Stimulated activated CD4-positive, alpha-beta T cell treated with anti-CD3 and anti-CD28 coated beads, Interleukin-1b, Interleukin-23, amount 100 ng/mL, for 48 hours (primary cell): ENCODE data around the gene PCDHGA1.

Experiments used
- DNase-seq: peaks from one replicate; pipeline ENCODE4 v3.0.0-alpha.2; 2020

Gene PCDHGA1

DNA sequence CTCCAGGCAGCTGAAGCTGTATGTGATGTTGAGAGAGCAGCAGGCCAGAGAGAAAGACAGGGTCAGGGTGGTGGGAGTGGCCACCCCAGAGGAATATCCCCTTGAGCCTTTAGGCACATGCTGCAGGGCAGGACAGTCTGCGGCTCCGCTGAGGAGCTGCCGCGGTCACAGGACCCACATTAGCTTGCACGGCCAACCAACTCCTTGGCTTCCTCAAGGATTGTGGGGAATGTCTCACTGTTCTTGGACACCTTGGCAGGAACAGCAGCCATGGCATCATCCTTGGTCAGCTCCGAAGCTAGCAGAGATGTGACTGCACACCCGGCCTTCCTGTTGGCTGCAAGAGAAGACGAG is 186.3 kb downstream of the PCDHGA1 start:
- DNase-seq: no peak

- DNase-seq: no peak
Measured at GRCh38 chr5:141517312-141517711, 187.0 kb downstream of the PCDHGA1 start.

- DNase-seq: no peak
Measured at GRCh38 chr5:141517880-141518617, 187.7 kb downstream of the PCDHGA1 start.

DNA sequence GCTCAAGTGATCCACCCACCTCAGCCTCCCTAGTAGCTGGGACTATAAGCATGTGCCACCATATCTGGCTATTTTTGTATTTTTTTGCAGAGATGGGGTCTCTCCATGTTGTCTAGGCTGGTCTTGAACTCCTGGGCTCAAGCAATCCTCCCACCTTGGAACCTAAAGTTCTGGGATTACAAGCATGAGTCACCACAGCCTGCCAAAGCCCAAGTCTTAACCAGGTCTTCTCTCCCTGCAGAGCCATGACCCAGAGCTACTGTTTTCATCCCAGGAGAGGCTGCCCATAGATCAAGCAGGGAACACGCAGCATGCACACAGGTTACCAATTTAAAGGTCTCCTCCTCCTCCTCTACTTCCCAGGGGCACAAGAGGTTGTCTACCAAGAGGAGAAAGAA is 188.3 kb downstream of the PCDHGA1 start:
- DNase-seq: no peak

- no peak for DNase-seq
Measured at GRCh38 chr5:141519605-141520565, 189.6 kb downstream of the PCDHGA1 start.

- no peak for DNase-seq
Measured at GRCh38 chr5:141521244-141521781, 191.0 kb downstream of the PCDHGA1 start.

DNA sequence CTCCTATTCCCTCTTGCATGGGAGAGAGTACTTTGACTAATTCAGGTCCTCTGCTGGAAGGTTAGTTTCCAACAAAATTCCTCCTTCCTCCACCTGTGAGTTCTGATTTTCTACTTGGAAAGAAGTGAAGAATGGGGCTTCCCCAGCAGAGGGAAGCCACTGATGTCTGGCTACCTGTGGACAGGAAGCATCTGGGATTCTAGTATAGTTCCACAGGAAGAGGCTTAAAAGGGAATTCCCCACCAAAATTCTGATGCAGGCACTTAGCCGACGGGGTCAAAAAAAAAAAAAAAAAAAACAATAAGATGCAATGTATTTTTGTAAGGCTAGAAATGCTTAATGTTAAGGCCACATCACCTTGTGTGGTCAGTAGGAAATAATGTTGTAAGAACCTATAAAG is 192.0 kb downstream of the PCDHGA1 start:
- DNase-seq: no peak

DNA sequence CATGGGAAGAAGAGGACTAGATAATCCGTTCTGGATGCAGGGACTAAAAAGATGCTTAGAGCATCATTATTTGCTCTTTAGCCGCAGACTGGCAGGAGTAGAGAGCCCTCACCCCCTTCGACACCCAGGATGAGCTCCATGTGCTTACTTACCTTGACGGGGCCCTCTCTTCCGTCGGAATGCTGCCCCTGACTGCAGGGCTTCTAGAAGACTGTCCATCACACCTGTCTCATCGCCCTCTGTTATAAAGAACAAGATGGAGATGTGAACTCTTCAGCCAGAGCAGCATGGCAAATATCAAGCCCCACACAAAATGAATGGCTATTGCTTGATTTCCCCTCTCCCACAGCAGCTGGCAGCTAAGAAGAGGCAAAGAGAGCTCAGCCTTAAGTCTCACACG is 193.7 kb downstream of the PCDHGA1 start:
- no peak for DNase-seq

- DNase-seq: peak; percentile 37
Measured at GRCh38 chr5:141524604-141525597, 194.6 kb downstream of the PCDHGA1 start.

GRCh38 chr5:141525653-141526052 is 195.3 kb downstream of the PCDHGA1 start:
- no peak for DNase-seq

- DNase-seq: no peak
Measured at GRCh38 chr5:141527426-141527825, 197.1 kb downstream of the PCDHGA1 start.

DNA sequence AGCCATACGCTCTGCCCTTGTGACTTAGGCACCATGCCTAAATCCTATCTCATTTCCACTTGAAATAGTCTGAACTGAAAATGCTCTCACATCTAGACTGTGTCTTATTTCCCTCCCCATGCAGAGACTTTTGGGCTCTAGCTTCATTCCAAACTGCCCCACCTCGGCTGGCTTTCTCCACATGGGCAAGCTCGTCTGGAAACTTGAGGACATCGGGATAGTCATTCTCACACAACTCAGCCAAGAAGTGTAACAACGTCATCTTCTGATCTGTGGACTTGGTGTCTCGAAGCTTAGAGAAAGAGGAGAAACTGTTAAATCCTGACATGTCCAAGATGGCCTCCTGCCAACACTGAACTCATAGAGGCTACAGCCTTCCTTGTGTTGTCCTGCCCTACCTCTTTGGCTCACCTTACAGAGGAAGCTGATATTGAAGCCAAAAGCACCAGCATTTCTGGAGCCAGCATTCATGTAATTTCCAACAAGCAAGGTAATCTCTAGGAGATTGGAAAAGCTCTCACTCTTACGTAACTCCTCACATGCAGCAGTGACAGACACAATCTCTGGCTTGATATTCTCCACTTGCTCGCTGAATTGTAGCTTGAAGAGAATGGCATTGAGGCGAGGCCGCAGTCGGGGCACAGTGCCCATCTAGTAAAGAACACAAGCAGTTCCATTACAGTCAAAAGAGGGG is 198.1 kb downstream of the PCDHGA1 start:
- DNase-seq: no peak

DNA sequence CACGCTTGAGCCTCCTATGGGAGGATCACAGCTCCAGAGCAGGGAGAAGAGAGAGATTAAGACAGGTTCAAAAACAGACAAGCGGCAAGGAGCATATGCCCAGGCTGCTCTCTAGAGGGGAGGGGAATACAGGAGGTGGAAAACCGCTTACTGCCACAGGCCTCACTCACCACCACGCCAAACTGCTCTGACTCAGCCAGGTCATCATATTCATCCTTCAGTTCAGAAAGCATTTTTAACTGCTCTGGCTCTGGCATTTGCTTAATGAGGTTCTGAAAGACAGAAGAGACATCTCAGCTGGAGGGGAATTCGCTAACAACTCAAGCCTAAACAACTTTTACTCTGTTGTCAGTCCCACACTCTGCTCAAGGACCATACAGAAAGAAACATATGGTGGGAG is 198.7 kb downstream of the PCDHGA1 start:
- DNase-seq: no peak

DNA sequence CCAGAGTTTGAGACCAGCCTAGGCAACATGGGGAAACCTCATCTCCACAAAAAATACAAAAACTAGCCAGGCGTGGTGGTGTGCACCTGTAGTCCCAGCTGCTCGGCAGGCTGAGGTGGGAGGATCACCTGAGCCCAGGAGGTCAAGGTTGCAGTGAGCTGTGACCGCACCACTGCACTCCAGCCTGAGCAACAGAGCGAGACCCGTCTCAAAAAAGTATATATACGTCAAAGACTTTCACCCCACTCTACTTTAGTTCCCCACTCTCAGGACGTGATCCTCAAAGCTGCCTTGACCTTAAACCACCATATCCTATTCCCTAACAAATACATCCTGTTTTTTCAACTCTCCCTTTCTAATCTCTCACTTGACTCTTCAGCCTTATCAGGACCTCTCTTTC is 199.6 kb downstream of the PCDHGA1 start:
- no peak for DNase-seq

DNA sequence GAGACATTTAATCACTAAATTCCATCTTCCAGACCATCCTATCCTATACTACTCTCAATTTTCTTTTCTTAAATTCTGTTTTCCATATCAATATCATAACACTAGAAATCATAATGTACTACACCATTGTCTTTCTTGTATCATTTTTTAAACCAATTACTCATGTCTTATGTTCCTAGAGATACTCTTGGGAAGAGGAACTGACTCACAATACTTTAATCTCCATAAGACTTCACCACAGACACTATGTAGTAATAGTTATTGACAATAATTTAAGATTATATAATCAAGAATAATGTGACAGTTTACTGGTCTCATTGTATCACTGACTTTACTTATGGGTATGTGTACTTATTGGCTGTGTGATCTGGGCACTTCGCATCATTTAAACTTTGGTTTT is 202.4 kb downstream of the PCDHGA1 start:
- no peak for DNase-seq

DNA sequence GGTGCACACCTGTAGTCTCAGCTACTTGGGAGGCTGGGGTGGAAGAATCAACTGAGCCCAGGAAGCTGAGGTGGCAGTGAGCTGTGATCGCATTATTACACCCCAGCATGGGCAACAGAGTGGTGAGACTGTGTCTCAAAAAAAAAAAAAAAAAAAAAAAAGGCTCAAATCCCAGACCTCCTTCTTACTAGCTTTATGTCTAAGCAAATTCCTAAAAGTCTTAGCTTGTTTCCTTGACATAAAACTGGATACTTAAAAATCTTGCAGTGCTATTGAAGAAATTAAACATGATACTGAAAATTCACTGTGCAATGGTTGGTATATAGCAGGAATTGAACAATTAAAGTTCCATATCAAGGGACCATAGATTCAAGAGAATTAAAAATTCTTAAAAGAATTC is 203.6 kb downstream of the PCDHGA1 start:
- no peak for DNase-seq

DNA sequence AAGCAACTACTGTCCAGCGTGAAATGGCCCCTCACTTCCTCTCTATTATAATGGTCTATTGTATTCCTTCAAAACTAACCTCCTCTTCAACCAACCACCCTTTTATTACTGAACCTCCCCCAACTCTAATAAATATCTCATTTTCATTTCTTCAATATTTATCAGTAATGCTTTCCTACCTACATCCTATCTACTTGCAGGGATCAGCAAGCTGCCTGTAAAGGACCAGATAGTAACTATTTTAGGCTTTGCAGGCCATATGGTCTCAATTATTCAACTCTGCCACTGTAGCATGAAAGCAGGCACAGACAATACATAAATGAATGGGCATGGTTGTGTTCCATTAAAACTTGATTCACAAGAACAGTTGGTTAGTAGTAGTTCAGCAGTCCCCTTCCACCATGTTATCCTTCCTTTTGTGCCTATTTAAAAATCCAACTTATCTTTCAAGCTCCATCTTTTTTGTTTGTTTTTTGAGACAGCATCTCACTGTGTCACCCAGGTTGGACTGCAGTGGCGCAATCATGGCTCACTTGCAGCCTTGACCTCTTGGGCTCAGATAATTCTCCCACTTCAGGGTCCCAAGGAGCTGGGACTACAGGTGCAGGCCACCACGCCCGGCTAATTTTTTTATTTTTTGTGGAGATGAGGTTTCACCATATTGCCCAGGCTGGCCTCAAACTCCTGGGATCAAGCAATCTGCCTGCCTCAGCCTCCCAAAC is 204.3 kb downstream of the PCDHGA1 start:
- no peak for DNase-seq

GRCh38 chr5:141543053-141543452 is 212.7 kb downstream of the PCDHGA1 start:
- no peak for DNase-seq

DNA sequence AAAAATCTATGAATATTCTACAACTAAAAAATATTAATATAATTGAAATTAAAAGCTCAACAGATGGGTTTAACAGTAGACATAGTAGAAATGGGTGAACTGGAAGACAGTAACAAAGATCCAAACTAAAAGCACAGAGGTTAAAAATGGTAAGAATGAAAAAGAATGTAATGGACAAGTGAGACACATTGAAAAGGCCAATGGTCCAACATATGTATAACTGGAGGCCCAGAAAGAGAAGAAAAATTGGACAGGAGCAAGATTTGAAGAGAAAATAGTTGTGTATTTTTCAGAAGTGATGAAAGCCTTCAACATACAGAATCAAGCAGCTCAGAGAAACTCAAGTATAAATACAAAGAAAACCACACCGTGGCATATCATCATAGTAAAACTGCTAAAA is 217.2 kb downstream of the PCDHGA1 start:
- no peak for DNase-seq

GRCh38 chr5:141547921-141548320 is 217.6 kb downstream of the PCDHGA1 start:
- no peak for DNase-seq

DNA sequence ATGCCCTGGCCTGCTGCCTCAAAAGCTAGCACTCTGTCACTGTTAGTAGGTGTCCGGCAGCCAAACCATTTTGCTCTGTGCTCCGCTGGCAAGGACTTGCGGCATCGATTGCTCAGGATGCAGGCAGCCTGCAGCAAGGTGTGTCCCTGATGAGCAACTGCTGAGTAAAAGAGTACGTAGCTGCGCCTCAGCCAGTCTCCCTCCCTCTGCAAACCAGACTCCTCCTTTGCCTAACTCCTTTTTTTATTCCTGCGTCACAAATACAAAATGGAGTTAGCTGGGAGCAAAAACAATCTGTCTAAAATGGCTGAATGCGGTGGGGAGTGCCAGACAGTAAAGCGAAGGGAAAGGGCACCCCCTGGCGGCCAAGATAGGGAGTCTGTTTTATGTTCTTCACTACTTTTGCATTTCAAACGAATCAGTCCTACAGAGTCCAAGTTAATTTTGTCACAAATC is 227.4 kb downstream of the PCDHGA1 start:
- peak; percentile 69 for DNase-seq
